ENCODE data around the gene TNIK.

DNA sequence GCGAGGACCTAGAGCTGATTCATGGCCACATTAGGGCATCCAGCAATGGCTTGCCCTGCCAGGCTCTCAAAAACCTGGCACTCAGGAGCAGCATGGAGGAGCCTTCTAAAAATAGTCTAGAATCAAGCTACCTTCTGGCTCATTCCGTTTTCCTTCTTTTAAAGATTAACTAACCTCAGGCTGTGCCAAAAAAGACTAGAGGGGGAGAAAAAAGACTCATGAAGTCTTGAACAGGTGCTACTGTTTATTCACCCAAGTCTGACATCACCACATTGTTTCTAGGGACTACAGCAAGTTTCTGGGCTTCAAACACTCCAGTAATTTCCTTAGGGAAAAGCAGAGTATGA lies 125.8 kb downstream of the TNIK start:
- TF ChIP-seq, protein P1, sequence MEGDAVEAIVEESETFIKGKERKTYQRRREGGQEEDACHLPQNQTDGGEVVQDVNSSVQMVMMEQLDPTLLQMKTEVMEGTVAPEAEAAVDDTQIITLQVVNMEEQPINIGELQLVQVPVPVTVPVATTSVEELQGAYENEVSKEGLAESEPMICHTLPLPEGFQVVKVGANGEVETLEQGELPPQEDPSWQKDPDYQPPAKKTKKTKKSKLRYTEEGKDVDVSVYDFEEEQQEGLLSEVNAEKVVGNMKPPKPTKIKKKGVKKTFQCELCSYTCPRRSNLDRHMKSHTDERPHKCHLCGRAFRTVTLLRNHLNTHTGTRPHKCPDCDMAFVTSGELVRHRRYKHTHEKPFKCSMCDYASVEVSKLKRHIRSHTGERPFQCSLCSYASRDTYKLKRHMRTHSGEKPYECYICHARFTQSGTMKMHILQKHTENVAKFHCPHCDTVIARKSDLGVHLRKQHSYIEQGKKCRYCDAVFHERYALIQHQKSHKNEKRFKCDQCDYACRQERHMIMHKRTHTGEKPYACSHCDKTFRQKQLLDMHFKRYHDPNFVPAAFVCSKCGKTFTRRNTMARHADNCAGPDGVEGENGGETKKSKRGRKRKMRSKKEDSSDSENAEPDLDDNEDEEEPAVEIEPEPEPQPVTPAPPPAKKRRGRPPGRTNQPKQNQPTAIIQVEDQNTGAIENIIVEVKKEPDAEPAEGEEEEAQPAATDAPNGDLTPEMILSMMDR (IDR thresholded peaks at IDR 0.05) = no peak
- TF ChIP-seq POLR2AphosphoS5 (IDR thresholded peaks at IDR 0.05) = no peak
